Measurements from ENCODE around the gene DZIP3. TPM values are rescaled to one million over a fixed set of nuclear protein-coding genes. Genes with fewer than 3 reads are reported as not detected.
A peak's percentile ranks its signal among the peaks of the same experiment; 100 is the strongest.

DZIP3 gene
- total RNA-seq = 10 to 100 TPM; 14.4 to 15.0 TPM
- long read RNA-seq, partial matches to known transcripts = 18 of 34 reads
- long read RNA-seq, other reads (novel, unspliced or antisense) = 13 of 34 reads

- peak; percentile 89 for DNase-seq
- intact Hi-C loops (cut with DNase I) = no loop called here
- peak; percentile 97 for ATAC-seq
These were observed at the start of gene DZIP3, which contains the start of gene CIP2A for GRCh38 chr3:108589081-108589997. DZIP3 (plus strand) TSS chr3:108589722; CDS start chr3:108605407, 15,685 bp downstream. CIP2A (minus strand) TSS chr3:108589438; CDS start chr3:108589375, 63 bp downstream.

- ATAC-seq (no peak), DNase-seq (no peak)
- intact Hi-C loops (cut with DNase I) = no loop called here
These were observed 43.3 kb upstream of the DZIP3 start for GRCh38 chr3:108546247-108546646.

GRCh38 chr3:108546692-108547091, 42.8 kb upstream of the DZIP3 start:
- ATAC-seq (no peak), DNase-seq (no peak)
- intact Hi-C loops (cut with DNase I) = no loop called here

- DNase-seq (no peak), ATAC-seq (no peak)
- intact Hi-C loops (cut with DNase I) = no loop called here
These were observed 41.2 kb upstream of the DZIP3 start for GRCh38 chr3:108548304-108548703.

GRCh38 chr3:108548886-108549285, 40.6 kb upstream of the DZIP3 start:
- ATAC-seq = no peak
- intact Hi-C loops (cut with DNase I) = no loop called here
- DNase-seq = no peak

GRCh38 chr3:108552267-108553159, 37.0 kb upstream of the DZIP3 start:
- no peak for DNase-seq
- intact Hi-C loops (cut with DNase I) = loop anchor here (1.0 to 5.0 kb wide), 2 partner anchors 60 to 63 kb away; no protein-coding TSS in a partner anchor
- peak; percentile 65 to 76 for ATAC-seq

GRCh38 chr3:108554229-108554628, 35.3 kb upstream of the DZIP3 start:
- ATAC-seq (no peak), DNase-seq (no peak)
- intact Hi-C loops (cut with DNase I) = loop anchor here in 1 of 2 donors (5.0 kb wide), 1 partner anchor 62 kb away; no protein-coding TSS in a partner anchor

- ATAC-seq (no peak), DNase-seq (no peak)
- intact Hi-C loops (cut with DNase I) = loop anchor here in 1 of 2 donors (5.0 kb wide), 1 partner anchor 63 kb away; no protein-coding TSS in a partner anchor
These were observed 34.5 kb upstream of the DZIP3 start for GRCh38 chr3:108554913-108555571.

- ATAC-seq = no peak
- intact Hi-C loops (cut with DNase I) = no loop called here
These were observed 33.4 kb upstream of the DZIP3 start for GRCh38 chr3:108555966-108556581.

GRCh38 chr3:108562565-108562964, 27.0 kb upstream of the DZIP3 start:
- ATAC-seq = no peak
- intact Hi-C loops (cut with DNase I) = no loop called here

More at GRCh38 chr3:108555966-108556581, 33.4 kb upstream of the DZIP3 start:
- no peak for DNase-seq

GRCh38 chr3:108564564-108564963, 25.0 kb upstream of the DZIP3 start:
- intact Hi-C loops (cut with DNase I) = no loop called here
- ATAC-seq (no peak), DNase-seq (no peak)

More at GRCh38 chr3:108562565-108562964, 27.0 kb upstream of the DZIP3 start:
- DNase-seq = no peak

- intact Hi-C loops (cut with DNase I) = no loop called here
- DNase-seq (no peak), ATAC-seq (no peak)
These were observed 24.0 kb upstream of the DZIP3 start for GRCh38 chr3:108565506-108565905.

GRCh38 chr3:108566599-108566998, 22.9 kb upstream of the DZIP3 start:
- DNase-seq = no peak
- ATAC-seq = no peak
- intact Hi-C loops (cut with DNase I) = no loop called here

- ATAC-seq (no peak), DNase-seq (no peak)
- intact Hi-C loops (cut with DNase I) = no loop called here
These were observed 20.2 kb upstream of the DZIP3 start for GRCh38 chr3:108569336-108569735.

GRCh38 chr3:108578064-108578463, 11.5 kb upstream of the DZIP3 start:
- ATAC-seq = no peak
- DNase-seq = no peak
- intact Hi-C loops (cut with DNase I) = no loop called here

- intact Hi-C loops (cut with DNase I) = no loop called here
- DNase-seq (no peak), ATAC-seq (no peak)
These were observed 921 bp upstream of the DZIP3 start for GRCh38 chr3:108588601-108589000.

GRCh38 chr3:108589998-108590323, 439 bp downstream of the DZIP3 start:
- DNase-seq = no peak
- ATAC-seq = no peak
- intact Hi-C loops (cut with DNase I) = no loop called here

- intact Hi-C loops (cut with DNase I) = no loop called here
- DNase-seq (no peak), ATAC-seq (no peak)
These were observed 938 bp downstream of the DZIP3 start for GRCh38 chr3:108590460-108590859.

GRCh38 chr3:108595321-108595720, 5.8 kb downstream of the DZIP3 start:
- intact Hi-C loops (cut with DNase I) = no loop called here
- DNase-seq (no peak), ATAC-seq (no peak)
